ENCODE measurements around the gene ELOVL6. TPM values are rescaled to one million over a fixed set of nuclear protein-coding genes. Genes with fewer than 3 reads are reported as not detected.

ELOVL6 gene
- total and polyA plus RNA-seq, 4 donors: 19.5 to 38.8 (median 37.5) TPM

DNA sequence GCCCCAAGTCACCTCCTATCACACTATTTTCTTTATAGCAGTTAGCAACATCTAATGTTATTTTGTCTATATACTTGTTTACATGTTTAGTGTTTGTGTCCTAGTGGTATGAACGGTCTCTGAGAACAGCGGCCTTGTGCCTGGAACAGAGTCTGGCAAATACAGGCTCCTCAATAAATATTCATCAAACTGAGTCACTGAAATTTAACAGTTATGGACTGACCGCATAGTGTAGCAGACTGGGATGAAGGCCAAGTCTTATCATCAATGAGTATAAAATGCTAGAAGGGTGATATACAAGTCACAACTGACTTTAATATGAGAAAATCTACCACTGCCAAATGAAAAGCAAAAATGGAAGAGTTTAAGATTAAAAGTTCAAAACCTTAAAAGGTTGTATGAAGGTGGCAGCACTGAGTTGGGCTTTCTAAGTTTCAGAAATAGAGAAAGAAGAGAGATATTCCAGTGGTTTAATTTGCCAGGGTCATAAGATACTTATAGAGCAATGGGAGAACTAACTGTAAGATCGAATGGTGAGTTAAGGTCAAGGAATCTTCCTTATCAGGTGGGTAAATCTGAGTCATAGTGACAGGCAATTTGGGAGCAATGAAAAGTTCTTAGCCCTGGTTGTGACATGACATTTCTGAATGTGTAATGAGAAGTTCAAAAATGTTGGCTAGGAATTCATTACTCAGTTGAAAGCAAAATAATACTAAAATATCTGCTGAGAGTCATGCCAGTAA lies 34.9 kb downstream of the ELOVL6 start:
- WGBS: 88% methylated on average over 4 of the region's 4 CpGs
- no peak overlapping the region for H3K9ac ChIP-seq (ENCODE audit: low read depth in 1 of 2, low read length in 2 of 2)
- H3K27me3 ChIP-seq (ENCODE audit: control insufficient read depth in 4 of 4, insufficient read depth in 4 of 4, low read length in 3 of 4): no peaks in the 10 kb centered on the region
- H3K36me3 ChIP-seq (ENCODE audit: control insufficient read depth in 4 of 4, insufficient read depth in 3 of 4, low read depth in 1 of 4, low read length in 3 of 4): no peaks in the 10 kb centered on the region
- no peaks in the 10 kb centered on the region for H3K9me3 ChIP-seq (ENCODE audit: control insufficient read depth in 4 of 4, low read length in 3 of 4)
- no peak overlapping the region for H3K27ac ChIP-seq (ENCODE audit: low read depth in 1 of 2, low read length in 2 of 2)
- no peak for DNase-seq (ENCODE audit: low spot score)
- H3K4me3 ChIP-seq (ENCODE audit: low read depth in 1 of 3, low read length in 3 of 3): no peak overlapping the region
- no peak for TF ChIP-seq EGR1 (IDR thresholded peaks at IDR 0.05; ENCODE audit: low read depth in 2 of 2)
- no peak for TF ChIP-seq MAX (IDR thresholded peaks at IDR 0.05)
- no peak for TF ChIP-seq REST (IDR thresholded peaks at IDR 0.05)
- no peak for TF ChIP-seq GABPA (IDR thresholded peaks at IDR 0.05 in 1 of 2, conservative IDR thresholded peaks at IDR 0.05 in 1 of 2)
- no peak for TF ChIP-seq YY1 (IDR thresholded peaks at IDR 0.05)
- TF ChIP-seq, protein P1, sequence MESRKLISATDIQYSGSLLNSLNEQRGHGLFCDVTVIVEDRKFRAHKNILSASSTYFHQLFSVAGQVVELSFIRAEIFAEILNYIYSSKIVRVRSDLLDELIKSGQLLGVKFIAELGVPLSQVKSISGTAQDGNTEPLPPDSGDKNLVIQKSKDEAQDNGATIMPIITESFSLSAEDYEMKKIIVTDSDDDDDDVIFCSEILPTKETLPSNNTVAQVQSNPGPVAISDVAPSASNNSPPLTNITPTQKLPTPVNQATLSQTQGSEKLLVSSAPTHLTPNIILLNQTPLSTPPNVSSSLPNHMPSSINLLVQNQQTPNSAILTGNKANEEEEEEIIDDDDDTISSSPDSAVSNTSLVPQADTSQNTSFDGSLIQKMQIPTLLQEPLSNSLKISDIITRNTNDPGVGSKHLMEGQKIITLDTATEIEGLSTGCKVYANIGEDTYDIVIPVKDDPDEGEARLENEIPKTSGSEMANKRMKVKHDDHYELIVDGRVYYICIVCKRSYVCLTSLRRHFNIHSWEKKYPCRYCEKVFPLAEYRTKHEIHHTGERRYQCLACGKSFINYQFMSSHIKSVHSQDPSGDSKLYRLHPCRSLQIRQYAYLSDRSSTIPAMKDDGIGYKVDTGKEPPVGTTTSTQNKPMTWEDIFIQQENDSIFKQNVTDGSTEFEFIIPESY (IDR thresholded peaks at IDR 0.05): no peak
- TF ChIP-seq, protein P2, sequence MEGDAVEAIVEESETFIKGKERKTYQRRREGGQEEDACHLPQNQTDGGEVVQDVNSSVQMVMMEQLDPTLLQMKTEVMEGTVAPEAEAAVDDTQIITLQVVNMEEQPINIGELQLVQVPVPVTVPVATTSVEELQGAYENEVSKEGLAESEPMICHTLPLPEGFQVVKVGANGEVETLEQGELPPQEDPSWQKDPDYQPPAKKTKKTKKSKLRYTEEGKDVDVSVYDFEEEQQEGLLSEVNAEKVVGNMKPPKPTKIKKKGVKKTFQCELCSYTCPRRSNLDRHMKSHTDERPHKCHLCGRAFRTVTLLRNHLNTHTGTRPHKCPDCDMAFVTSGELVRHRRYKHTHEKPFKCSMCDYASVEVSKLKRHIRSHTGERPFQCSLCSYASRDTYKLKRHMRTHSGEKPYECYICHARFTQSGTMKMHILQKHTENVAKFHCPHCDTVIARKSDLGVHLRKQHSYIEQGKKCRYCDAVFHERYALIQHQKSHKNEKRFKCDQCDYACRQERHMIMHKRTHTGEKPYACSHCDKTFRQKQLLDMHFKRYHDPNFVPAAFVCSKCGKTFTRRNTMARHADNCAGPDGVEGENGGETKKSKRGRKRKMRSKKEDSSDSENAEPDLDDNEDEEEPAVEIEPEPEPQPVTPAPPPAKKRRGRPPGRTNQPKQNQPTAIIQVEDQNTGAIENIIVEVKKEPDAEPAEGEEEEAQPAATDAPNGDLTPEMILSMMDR (IDR thresholded peaks at IDR 0.05; ENCODE audit: low read depth, low read length, missing input control): no peak
- TF ChIP-seq RXRA (IDR thresholded peaks at IDR 0.05): no peak
- TF ChIP-seq HNF4G (IDR thresholded peaks at IDR 0.05): no peak
- no peak for TF ChIP-seq TAF1 (conservative IDR thresholded peaks at IDR 0.05)
- no peak for TF ChIP-seq SP1 (IDR thresholded peaks at IDR 0.05)
- TF ChIP-seq NR2F2 (IDR thresholded peaks at IDR 0.05): no peak
- TF ChIP-seq RAD21 (IDR thresholded peaks at IDR 0.05): no peak
- peaks cover 4 to 10% (median 9%) of the 10 kb centered on the region in 4 donors for H3K4me1 ChIP-seq (ENCODE audit: control insufficient read depth in 4 of 4, insufficient read depth in 4 of 4, low read length in 3 of 4)

DNA sequence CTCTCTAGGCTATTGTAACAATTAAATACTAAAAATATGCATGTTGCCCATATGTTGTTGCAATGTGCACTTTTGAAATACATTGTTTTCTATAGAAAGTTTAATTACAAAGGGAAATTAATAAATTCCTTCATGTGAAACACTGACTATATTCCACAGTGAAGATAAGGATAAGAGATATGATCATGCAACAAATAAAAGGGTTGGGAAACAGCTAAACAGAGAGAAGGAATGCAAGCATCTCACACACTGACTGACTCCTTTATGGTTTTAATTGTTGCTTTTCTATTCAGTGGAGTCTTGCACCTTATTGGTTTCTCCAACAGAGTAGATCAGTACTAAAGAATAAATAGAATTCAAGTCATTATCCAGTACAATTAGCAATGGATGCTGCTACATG lies 37.8 kb downstream of the ELOVL6 start:
- no peak for DNase-seq (ENCODE audit: low spot score)
- Histone ChIP-seq H3K4me3 (ENCODE audit: low read depth in 1 of 3, low read length in 3 of 3) (no peak overlapping the region), H3K4me1 (ENCODE audit: control insufficient read depth in 4 of 4, insufficient read depth in 4 of 4, low read length in 3 of 4) (peaks cover 0 to 5% (median 4%) of the 10 kb centered on the region in 4 donors), H3K27me3 (ENCODE audit: control insufficient read depth in 4 of 4, insufficient read depth in 4 of 4, low read length in 3 of 4) (no peaks in the 10 kb centered on the region), H3K27ac (ENCODE audit: low read depth in 1 of 2, low read length in 2 of 2) (no peak overlapping the region), H3K9me3 (ENCODE audit: control insufficient read depth in 4 of 4, low read length in 3 of 4) (no peaks in the 10 kb centered on the region), H3K9ac (ENCODE audit: low read depth in 1 of 2, low read length in 2 of 2) (no peak overlapping the region), H3K36me3 (ENCODE audit: control insufficient read depth in 4 of 4, insufficient read depth in 3 of 4, low read depth in 1 of 4, low read length in 3 of 4) (no peaks in the 10 kb centered on the region)
- TF ChIP-seq SP1 (IDR thresholded peaks at IDR 0.05) (no peak), YY1 (IDR thresholded peaks at IDR 0.05) (no peak), FOXA1 (IDR thresholded peaks at IDR 0.05) (no peak), HNF4G (IDR thresholded peaks at IDR 0.05) (no peak), REST (IDR thresholded peaks at IDR 0.05) (no peak), GABPA (IDR thresholded peaks at IDR 0.05 in 1 of 2, conservative IDR thresholded peaks at IDR 0.05 in 1 of 2) (no peak), HNF4A (conservative IDR thresholded peaks at IDR 0.05) (no peak)
- TF ChIP-seq, protein P1 (IDR thresholded peaks at IDR 0.05): no peak
